ENCODE measurements around the gene PEAK3. TPM values are rescaled to one million over a fixed set of nuclear protein-coding genes. Genes with fewer than 3 reads are reported as not detected.
"Not testable (repeated sequence)": the region's sequence is repeated elsewhere in the genome, so short reads cannot be mapped to it uniquely, and the experiment has no call there.

The PEAK3 gene
- total RNA-seq, 4 donors from 2014 or later = 0.30 to 0.97 (median 0.76) TPM

DNA sequence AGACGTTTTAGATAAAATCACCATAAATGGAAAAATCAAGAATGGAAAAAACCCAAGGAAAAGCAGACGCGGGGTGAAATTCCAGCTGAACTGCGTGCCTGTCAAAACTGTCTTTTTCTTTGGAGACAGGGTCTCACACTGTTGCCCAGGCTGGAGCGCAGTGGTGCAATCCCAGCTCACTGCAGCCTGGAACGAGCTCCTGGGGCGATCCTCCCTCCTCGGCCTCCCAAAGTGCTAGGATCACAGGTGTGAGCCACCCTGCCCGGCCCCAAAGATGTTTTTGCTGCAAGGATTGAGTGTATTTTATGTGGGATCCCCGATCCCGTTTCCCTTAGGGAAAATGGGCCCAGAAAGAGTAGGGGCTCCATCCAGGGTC lies 875 bp upstream of the PEAK3 start:
- no peak overlapping the region for H3K4me3 ChIP-seq (ENCODE audit: low read depth, poor library complexity, severe bottlenecking)
- DNase-seq (ENCODE audit: low spot score in 2 of 2) = no peak
- intact Hi-C loops (cut with DNase I; ENCODE audit: low total_unique reads) = no loop called here
- TF ChIP-seq, protein P1, sequence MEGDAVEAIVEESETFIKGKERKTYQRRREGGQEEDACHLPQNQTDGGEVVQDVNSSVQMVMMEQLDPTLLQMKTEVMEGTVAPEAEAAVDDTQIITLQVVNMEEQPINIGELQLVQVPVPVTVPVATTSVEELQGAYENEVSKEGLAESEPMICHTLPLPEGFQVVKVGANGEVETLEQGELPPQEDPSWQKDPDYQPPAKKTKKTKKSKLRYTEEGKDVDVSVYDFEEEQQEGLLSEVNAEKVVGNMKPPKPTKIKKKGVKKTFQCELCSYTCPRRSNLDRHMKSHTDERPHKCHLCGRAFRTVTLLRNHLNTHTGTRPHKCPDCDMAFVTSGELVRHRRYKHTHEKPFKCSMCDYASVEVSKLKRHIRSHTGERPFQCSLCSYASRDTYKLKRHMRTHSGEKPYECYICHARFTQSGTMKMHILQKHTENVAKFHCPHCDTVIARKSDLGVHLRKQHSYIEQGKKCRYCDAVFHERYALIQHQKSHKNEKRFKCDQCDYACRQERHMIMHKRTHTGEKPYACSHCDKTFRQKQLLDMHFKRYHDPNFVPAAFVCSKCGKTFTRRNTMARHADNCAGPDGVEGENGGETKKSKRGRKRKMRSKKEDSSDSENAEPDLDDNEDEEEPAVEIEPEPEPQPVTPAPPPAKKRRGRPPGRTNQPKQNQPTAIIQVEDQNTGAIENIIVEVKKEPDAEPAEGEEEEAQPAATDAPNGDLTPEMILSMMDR (IDR thresholded peaks at IDR 0.05) = no peak
- no peak for TF ChIP-seq POLR2A (IDR thresholded peaks at IDR 0.05)
- WGBS, 2 donors = 80 to 84% methylated on average over 11 of the region's 11 CpGs

DNA sequence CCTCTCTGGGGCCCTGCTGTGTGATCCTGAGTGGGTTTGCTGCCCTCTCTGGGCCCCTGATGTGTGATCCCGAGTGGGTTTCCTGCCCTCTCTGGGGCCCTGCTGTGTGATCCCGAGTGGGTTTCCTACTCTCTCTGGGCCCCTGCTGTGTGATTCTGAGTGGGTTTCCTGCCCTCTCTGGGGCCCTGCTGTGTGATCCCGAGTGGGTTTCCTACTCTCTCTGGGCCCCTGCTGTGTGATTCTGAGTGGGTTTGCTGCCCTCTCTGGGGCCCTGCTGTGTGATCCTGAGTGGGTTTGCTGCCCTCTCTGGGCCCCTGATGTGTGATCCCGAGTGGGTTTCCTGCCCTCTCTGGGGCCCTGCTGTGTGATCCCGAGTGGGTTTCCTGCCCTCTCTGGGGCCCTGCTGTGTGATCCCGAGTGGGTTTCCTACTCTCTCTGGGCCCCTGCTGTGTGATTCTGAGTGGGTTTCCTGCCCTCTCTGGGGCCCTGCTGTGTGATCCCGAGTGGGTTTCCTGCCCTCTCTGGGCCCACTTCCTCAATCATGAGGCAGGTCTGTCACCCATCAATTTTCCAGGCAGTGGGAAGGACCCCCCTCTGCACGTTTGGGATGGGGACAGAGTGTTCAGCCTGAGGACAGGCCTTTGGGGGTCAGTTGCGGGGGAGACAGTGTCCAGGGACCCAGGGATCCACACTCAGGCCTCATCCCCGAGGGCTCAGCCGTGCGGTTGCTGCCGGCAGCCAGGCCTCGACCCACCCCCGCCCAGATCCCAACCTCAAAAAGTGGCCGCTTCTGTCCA lies 512 bp downstream of the PEAK3 start:
- DNase-seq (ENCODE audit: low spot score in 2 of 2); intact Hi-C loops (cut with DNase I; ENCODE audit: low total_unique reads); H3K4me3 ChIP-seq (ENCODE audit: low read depth, poor library complexity, severe bottlenecking): not testable (repeated sequence)
- 27 to 45% methylated on average over 4 to 15 of the region's 16 CpGs for WGBS, 2 donors

DNA sequence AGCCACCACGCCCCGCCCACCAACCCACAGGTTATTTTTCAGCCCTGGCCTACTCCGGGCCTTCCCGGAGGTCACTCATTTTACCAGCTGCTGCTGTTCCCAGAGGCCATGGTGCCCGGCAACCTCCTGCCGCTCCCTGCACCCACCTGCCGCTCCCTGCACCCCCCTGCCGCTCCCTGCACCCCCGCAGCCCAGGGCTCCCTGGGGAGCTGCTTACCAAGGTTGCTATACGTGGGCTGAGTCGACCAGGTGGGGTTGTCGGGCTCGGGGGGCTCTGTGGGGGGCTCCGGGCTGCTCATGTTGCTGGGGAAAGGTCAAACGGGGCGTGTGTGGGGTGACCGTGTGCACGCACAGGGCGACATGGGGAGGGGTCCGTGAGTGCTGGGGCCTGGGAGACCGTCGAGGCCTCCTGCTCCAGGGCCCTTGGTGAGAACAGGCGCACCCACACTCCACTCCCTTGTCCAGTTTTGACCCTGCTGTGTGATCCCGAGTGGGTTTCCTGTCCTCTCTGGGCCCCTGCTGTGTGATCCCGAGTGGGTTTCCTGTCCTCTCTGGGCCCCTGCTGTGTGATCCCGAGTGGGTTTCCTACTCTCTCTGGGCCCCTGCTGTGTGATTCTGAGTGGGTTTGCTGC lies 1.2 kb downstream of the PEAK3 start:
- H3K4me3 ChIP-seq (ENCODE audit: low read depth, poor library complexity, severe bottlenecking) = no peak overlapping the region
- DNase-seq (ENCODE audit: low spot score in 2 of 2) = no peak
- intact Hi-C loops (cut with DNase I; ENCODE audit: low total_unique reads) = no loop called here
- WGBS, 2 donors = 83 to 89% methylated on average over 24 to 26 of the region's 26 CpGs
- no peak for TF ChIP-seq POLR2A (IDR thresholded peaks at IDR 0.05)
- TF ChIP-seq, protein P1 (IDR thresholded peaks at IDR 0.05) = no peak

DNA sequence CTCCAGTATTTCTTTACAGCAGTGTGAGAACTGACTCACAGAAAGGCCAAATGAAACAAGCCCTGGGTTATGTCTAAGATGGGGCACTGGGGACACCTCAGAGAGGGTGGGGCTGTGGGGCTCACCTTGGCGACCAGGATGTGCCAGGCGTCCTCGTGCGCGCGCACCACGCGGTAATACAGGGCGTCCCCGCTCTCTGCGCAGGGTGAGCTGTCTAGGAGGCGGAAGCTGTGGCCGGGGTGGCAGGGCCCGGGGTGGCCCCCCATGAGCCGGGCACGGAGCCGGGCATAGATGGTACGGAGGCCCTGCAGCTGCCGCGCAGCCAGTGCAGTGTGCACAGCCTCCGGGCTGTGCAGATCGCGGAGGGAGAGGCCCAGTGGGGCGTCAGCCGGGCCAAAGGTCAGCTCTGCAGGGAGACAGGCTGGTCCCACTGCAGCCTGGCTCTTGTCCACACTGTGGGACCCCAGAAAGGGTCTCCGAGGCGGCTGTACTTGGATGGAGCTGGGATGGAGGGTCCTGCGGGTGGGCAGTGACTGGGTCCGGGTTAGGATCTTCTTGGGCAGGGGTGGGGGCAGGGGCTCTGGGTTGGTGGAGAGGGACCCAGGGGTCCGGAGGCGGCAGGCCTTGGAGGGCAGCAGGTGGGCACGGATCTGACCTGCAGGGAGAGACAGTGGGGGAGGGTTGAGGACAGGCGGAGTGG lies 3.4 kb downstream of the PEAK3 start:
- no peak for TF ChIP-seq POLR2A (IDR thresholded peaks at IDR 0.05)
- TF ChIP-seq, protein P1 (IDR thresholded peaks at IDR 0.05) = no peak
- intact Hi-C loops (cut with DNase I; ENCODE audit: low total_unique reads) = loop anchor here (10.0 kb wide), 2 partner anchors 116 to 124 kb away; partner anchors contain the start of gene AP3D1
- no peak for DNase-seq (ENCODE audit: low spot score in 2 of 2)
- WGBS, 2 donors = 85 to 90% methylated on average over 30 of the region's 33 CpGs
- H3K4me3 ChIP-seq (ENCODE audit: low read depth, poor library complexity, severe bottlenecking) = no peak overlapping the region

DNA sequence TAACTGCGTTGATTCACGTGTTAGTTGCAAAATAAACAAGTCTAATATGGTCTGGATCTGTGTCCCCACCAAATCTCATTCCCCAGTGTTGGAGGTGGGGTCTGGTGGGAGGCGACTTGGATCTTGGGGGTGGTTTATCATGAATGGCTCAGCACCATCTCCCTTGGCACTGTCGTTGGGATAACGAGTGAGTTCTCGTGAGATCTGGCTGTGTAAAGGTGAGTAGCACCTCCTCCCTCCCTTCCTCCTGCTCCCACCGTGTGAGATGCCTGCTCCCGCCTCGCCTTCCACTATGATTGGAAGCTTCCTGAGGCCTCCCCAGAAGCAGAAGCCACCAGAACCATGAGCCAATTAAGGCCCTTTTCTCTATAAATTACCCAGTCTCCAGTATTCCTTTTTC lies 4.8 kb downstream of the PEAK3 start:
- intact Hi-C loops (cut with DNase I; ENCODE audit: low total_unique reads) = loop anchor here (10.0 kb wide), 2 partner anchors 118 to 122 kb away; partner anchors contain the start of gene AP3D1
- no peak for TF ChIP-seq POLR2A (IDR thresholded peaks at IDR 0.05)
- TF ChIP-seq, protein P1 (IDR thresholded peaks at IDR 0.05) = no peak
- 83% methylated on average over 9 of the region's 9 CpGs for WGBS, 2 donors
- H3K4me3 ChIP-seq (ENCODE audit: low read depth, poor library complexity, severe bottlenecking) = no peak overlapping the region
- DNase-seq (ENCODE audit: low spot score in 2 of 2) = no peak

All from lower leg skin (tissue), 4 donors.